SKM-1 treated with dmso at 0.1 percent for 144 hours (cell line): ENCODE results near the gene RASA3.
"Not testable (repeated sequence)": the region's sequence is repeated elsewhere in the genome, so short reads cannot be mapped to it uniquely, and the experiment has no call there.

Experiments used
- DNase-seq: peaks from one replicate; lab custom pipeline; 2025; ENCODE audit not compliant: unreplicated experiment; lab: John Stamatoyannopoulos, UW

Gene RASA3, protein sequence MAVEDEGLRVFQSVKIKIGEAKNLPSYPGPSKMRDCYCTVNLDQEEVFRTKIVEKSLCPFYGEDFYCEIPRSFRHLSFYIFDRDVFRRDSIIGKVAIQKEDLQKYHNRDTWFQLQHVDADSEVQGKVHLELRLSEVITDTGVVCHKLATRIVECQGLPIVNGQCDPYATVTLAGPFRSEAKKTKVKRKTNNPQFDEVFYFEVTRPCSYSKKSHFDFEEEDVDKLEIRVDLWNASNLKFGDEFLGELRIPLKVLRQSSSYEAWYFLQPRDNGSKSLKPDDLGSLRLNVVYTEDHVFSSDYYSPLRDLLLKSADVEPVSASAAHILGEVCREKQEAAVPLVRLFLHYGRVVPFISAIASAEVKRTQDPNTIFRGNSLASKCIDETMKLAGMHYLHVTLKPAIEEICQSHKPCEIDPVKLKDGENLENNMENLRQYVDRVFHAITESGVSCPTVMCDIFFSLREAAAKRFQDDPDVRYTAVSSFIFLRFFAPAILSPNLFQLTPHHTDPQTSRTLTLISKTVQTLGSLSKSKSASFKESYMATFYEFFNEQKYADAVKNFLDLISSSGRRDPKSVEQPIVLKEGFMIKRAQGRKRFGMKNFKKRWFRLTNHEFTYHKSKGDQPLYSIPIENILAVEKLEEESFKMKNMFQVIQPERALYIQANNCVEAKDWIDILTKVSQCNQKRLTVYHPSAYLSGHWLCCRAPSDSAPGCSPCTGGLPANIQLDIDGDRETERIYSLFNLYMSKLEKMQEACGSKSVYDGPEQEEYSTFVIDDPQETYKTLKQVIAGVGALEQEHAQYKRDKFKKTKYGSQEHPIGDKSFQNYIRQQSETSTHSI

GRCh38 chr13:114132419-114133121 is at the start of gene RASA3:
RASA3 (minus strand) TSS chr13:114132623; CDS start chr13:114132489, 134 bp downstream.
- peak; percentile 39 for DNase-seq

DNA sequence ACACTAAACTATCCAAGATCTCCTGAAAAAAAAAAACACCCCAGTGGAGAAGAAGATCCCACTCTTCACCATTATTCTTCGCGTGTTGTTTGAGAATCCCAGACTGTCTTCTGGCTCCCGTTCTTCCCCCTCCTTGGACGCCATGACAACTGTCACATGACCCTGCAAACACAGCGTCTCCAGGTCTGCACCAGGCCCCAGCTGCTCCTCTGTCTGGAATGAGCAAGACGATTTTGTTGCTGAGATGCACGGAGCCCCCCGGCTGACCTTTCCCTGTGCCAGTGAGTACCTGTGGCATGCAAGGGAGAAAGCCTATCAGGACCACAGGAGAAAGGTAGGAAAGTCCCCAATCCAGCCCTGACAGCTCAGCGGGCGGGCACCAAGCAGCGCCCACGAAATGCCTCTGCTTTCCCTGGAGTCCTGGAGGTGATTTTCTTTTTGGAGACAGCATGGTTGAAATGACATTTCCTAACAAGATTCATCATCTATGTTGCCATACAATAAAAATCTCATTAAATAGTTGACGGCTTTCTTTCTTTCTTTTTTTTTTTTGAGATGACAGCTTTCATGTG is 46.8 kb upstream of the RASA3 start, which contains the start of gene CFAP97D2:
Gene CFAP97D2, plus strand, starts transcription at position 171 of the 572 bp plus-strand sequence. Its CDS starts 74 bp downstream, at position 245.
- no peak for DNase-seq

- DNase-seq, result no peak
These were observed 45.0 kb upstream of the RASA3 start for GRCh38 chr13:114177245-114178010.

DNA sequence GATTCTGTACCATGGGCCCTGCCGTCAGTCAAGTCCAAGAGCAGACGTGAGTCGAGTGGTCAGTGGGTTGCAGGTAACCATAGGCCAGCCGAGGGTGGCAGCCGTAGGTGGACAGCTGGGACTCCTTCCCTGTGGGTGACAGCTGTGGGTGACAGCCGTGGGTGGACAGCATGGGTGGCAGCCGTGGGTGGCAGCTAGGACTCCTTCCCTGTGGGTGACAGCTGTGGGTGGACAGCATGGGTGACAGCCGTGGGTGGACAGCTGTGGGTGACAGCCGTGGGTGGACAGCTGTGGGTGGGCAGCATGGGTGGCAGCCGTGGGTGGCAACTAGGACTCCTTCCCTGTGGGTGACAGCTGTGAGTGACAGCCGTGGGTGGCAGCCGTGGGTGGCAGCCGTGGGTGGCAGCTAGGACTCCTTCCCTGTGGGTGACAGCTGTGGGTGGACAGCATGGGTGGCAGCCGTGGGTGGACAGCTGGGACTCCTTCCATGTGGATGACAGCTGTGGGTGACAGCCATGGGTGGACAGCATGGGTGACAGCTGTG is 44.0 kb upstream of the RASA3 start:
- DNase-seq, result not testable (repeated sequence)

DNA sequence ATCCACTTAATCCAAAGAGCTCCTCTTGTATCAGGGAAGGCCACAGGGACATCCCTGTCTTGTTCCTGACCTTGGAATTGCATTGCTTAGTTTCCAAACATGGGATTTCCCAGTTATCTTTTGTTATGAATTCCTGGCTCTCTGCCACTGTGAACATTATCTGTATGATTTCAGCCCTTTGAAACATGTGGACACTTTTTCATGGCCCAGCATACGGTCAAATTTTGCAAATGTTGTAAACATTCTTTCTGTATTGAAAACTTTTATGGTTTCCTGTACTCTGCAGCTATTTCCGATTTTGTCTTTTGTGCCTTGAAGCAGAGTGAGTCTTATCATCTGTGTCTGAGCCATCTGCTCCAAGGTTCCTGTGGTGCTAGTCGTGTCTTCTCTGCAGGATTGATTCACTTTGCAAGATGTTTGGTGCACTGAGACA is 42.1 kb upstream of the RASA3 start:
- no peak for DNase-seq

DNA sequence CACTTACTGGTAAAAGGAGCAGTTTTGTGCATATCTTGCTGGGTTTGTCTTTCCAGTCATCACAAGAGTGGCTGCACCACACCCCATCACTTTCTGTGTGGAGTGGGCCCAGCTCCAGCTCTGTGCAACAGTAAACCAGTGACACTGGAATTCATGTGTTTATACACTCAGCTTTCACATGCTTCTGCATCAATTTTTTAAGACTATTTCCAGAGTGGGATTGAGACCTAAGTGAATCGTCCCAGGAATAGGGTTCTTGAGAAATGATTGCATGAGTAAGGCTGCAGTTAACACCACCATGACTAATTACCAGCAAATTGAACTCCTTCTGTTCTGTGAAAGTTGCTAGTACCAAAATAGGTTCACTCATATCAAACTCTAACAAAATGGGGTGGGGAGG is 41.3 kb upstream of the RASA3 start:
- no peak for DNase-seq

DNA sequence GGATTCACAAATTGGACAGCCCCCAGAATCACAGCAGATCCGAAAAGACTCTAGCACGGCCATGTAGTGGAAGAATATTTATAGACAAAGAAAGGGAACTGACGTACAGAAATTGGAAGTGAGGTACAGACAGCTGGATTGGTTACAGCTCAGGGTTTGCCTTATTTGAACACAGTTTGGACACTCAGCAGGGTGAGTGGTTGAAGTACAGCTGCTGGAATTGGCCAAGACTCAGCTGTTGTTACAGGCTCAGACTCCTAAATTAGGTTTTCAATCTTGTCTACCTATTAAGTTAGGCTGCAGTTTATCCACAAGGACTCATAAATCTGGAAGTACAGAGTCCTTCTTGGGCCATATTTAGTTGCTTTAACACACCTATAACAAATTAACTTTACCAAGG is 40.8 kb upstream of the RASA3 start:
- DNase-seq, result no peak

DNA sequence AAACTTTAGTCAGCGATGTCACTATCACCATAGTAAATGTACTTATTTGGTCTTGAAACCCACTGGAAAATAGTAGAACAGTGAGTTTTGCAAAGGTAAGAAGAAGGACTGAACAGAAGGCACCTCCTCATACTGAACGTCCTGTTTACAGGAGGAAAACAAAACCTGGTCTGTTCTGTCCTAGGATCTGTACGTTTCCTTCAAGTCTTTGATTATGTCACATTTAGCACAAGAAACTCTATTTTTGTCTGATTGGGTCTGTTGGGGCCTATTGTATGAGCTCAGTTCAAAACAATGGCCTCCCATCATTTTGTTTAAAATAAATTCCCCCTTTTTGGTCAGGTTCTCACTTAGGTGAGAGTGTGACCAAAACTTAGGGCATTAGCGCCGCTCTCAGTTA is 35.5 kb upstream of the RASA3 start:
- no peak for DNase-seq

DNA sequence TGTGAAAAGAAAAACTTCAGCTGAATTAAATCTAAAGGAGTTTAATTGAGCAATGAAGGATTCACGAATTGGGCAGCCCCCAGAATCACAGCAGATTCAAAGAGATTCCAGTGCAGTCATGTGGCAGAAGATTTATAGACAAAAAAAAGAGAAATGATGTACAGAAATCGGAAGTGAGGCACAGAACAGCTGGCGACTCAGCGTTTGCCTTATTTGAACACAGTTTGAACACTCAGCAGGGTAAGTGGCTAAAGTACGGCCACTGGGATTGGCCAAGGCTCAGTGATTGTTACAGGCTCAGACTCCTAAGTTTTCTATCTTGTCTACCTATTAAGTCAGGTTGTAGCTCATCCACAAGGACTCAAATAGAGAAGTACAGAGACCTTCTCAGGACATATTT is 35.0 kb upstream of the RASA3 start:
- DNase-seq, result no peak

- DNase-seq, result no peak
These were observed 34.1 kb upstream of the RASA3 start for GRCh38 chr13:114166381-114167131.

- DNase-seq, result no peak
These were observed 32.4 kb upstream of the RASA3 start for GRCh38 chr13:114164681-114165429.

DNA sequence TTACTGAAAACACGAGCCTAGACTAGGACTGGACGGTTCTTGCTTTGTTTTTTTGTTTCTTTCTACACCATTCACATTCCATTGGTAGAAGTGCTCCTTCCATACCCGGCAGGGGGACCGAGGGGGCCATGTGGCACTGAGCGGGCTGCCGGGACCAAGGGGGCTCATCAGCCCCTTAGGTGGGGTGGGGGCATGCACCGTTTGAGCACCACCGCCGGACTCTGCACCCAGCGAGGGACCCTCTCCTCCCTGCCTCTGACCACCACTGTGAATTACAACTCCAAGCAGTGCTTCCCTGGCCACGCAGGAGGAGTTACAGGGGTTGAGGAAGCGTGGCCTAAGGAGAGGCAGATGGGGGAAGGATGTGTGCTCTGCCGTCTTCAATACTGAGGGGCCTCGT is 31.6 kb upstream of the RASA3 start:
- no peak for DNase-seq

DNA sequence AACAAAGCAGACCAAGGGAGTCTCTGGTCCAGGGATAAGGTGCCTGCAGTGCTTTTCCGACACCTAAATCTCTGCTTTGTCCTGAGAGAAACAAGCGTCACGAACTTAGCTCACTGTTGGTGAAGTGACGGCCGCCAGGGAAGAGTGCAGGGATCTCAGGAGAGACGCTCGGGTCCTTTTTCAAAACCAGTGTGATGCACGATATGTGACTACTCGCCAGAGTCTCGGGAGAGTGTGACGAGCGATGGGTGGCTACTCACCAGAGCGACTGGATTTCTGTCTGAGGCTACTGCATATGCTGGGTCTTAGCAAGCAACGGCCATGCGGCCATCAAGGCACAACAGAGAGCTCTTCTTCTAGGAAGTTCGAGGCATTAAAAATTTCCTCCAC is 30.1 kb upstream of the RASA3 start:
- DNase-seq, result no peak

DNA sequence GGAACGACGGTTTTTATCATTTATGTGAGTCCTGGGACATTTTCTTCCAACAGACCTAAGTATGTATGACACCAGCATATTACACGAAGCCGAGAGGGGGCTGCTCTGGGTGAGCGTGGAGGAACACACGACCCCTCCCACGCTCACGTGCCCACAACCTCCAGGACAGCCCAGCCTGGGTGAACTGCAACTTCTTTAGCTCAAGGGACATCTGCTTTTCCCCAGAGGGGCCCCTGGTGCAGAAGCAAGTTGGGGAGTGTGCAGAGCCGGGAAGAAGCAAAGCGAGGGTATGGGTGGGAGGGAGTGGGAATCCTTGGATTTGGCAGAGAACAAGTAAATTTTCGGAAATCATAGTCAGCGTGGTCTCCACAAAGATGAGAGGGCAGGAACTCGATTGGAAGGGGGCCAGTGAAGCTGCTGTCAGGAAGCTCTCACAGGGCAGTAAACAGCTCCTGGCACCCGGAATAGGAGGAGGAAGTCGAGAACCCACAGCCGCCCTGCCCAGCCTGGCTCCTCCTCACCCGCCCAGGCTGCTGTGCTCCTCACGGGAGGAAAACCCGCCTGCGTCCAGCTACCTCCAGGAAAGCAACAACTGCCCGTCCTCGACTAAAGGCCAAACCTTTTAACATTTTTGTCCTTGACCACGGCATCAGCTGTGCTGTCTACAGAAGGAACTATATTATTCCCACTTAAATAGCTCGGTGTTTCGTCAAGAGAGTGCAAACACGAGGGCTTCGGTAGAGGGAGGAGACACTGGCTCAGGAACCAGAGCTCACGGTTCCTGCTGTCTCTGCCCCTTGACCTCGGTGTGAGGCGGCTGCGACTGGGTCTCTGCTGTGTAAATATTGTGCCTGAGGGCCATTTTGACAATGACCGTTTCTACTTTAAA is 29.5 kb upstream of the RASA3 start:
- DNase-seq, result peak; percentile 73

- no peak for DNase-seq
These were observed 28.7 kb upstream of the RASA3 start for GRCh38 chr13:114161028-114161556.

GRCh38 chr13:114158869-114159666 is 26.6 kb upstream of the RASA3 start:
- not testable (repeated sequence) for DNase-seq
